HL-60 (cell line): ENCODE measurements around the gene NALCN.

ENCODE experiments used
- DNase-seq, 2 experiments: peaks; one replicate each; pipeline ENCODE4 v3.0.0-alpha.2; 2010 to 2020; ENCODE audit warnings: low read depth in 1 of 2, low spot score in 1 of 2
- H3K27ac ChIP-seq: fragments of 250-450 bp; sonication (Bioruptor Pico); replicated peaks from 2 replicates; pipeline ENCODE4 v1.5.1; 2020; ENCODE audit warnings: mild to moderate bottlenecking, moderate library complexity
- H3K27me3 ChIP-seq: fragments of 250-450 bp; sonication (Bioruptor Pico); 2 replicates; pipeline ENCODE4 v1.5.1; 2021; ENCODE audit warnings: mild to moderate bottlenecking, moderate library complexity; ENCODE audit not compliant: insufficient read depth, poor library complexity, severe bottlenecking
- H3K4me3 ChIP-seq: replicated peaks from 2 replicates; pipeline ENCODE4 v1.5.1; 2011; ENCODE audit warnings: mild to moderate bottlenecking, control low read depth, low read length; ENCODE audit not compliant: insufficient read depth
- CTCF ChIP-seq: IDR thresholded peaks from one replicate; pipeline ENCODE4 v1.5.1; 2011; ENCODE audit warnings: low read length, control low read depth, inconsistent platforms; ENCODE audit not compliant: insufficient read depth
- GABPA ChIP-seq: IDR thresholded peaks from 2 replicates; pipeline ENCODE4 v1.6.1; 2012; ENCODE audit warnings: low read depth
- POLR2AphosphoS5 ChIP-seq: IDR thresholded peaks from 2 replicates; pipeline ENCODE4 v1.6.1; 2012; ENCODE audit warnings: low read depth
- REST ChIP-seq: IDR thresholded peaks from 2 replicates; pipeline ENCODE4 v1.6.1; 2012; ENCODE audit warnings: low read depth; ENCODE audit not compliant: insufficient replicate concordance
- SPI1 ChIP-seq: IDR thresholded peaks from 2 replicates; pipeline ENCODE4 v1.6.1; 2012; ENCODE audit warnings: low read depth, mild to moderate bottlenecking, borderline replicate concordance

NALCN gene

GRCh38 chr13:101447852-101448251 lies 31.5 kb upstream of the NALCN start:
- peaks cover 4% of the 10 kb centered on the region for H3K27me3 ChIP-seq
- H3K4me3 ChIP-seq = no peak overlapping the region
- DNase-seq = no peak
- TF ChIP-seq SPI1 (no peak), GABPA (no peak)
- H3K27ac ChIP-seq = no peak overlapping the region

GRCh38 chr13:101434486-101434885 lies 18.2 kb upstream of the NALCN start:
- no peak overlapping the region for H3K27ac ChIP-seq
- TF ChIP-seq SPI1 (no peak), CTCF (no peak), POLR2AphosphoS5 (no peak), REST (no peak), GABPA (no peak)
- H3K4me3 ChIP-seq = no peak overlapping the region
- no peak for DNase-seq
- peaks cover 3% of the 10 kb centered on the region for H3K27me3 ChIP-seq

- TF ChIP-seq REST = no peak
- TF ChIP-seq SPI1 = no peak
- Histone ChIP-seq H3K27me3 (peaks cover 3% of the 10 kb centered on the region), H3K27ac (no peak overlapping the region), H3K4me3 (no peak overlapping the region)
- no peak for DNase-seq
Measured at GRCh38 chr13:101433895-101434294, 17.6 kb upstream of the NALCN start.

- DNase-seq = no peak
- H3K27me3 ChIP-seq = no peaks in the 10 kb centered on the region
- H3K27ac ChIP-seq = no peak overlapping the region
- H3K4me3 ChIP-seq = no peak overlapping the region
- TF ChIP-seq SPI1 = no peak
Measured at GRCh38 chr13:101429733-101430132, 13.4 kb upstream of the NALCN start.

GRCh38 chr13:101425623-101426022 lies 9.3 kb upstream of the NALCN start:
- TF ChIP-seq REST (no peak), SPI1 (peak; percentile 56), POLR2AphosphoS5 (no peak), CTCF (no peak), GABPA (no peak)
- no peak overlapping the region for H3K27ac ChIP-seq

More at GRCh38 chr13:101425623-101426022, 9.3 kb upstream of the NALCN start:
- no peak overlapping the region for H3K4me3 ChIP-seq
- DNase-seq = no peak
- no peaks in the 10 kb centered on the region for H3K27me3 ChIP-seq
